Activated CD8-positive, alpha-beta memory T cell treated with anti-CD3 and anti-CD28 coated beads, Interleukin-2, amount 10 ng/mL, durations not matched to agents 7 days and 5 days (primary cell): ENCODE measurements around the gene C12orf57. TPM values are rescaled to one million over a fixed set of nuclear protein-coding genes. Genes with fewer than 3 reads are reported as not detected.

Source experiments
- ATAC-seq: fragments of 150-1000 bp; cut with Tn5 transposase; one replicate; pipeline ENCODE4 v1.10.0; 2021; ENCODE audit warnings: moderate library complexity
- CTCF ChIA-PET: fragments of 350-600 bp; sonication (Branson Sonifier 250); formaldehyde crosslinking; loops from one replicate; lab custom pipeline; 2021; ENCODE audit warnings: antibody characterized with exemption; lab: Charles Lee
- DNase-seq: peaks from one replicate; pipeline ENCODE4 v3.0.0-alpha.2; 2020
- H3K27ac Mint-ChIP-seq: one replicate; pipeline ENCODE4 v1.8.0; 2021; ENCODE audit warnings: mild to moderate bottlenecking, mixed read lengths
- H3K27me3 Mint-ChIP-seq: one replicate; pipeline ENCODE4 v1.8.0; 2021; ENCODE audit warnings: mixed read lengths
- H3K36me3 Mint-ChIP-seq: one replicate; pipeline ENCODE4 v1.8.0; 2021; ENCODE audit warnings: mild to moderate bottlenecking, mixed read lengths
- H3K4me1 Mint-ChIP-seq: one replicate; pipeline ENCODE4 v1.8.0; 2021; ENCODE audit warnings: mixed read lengths
- H3K4me3 Mint-ChIP-seq: one replicate; pipeline ENCODE4 v1.8.0; 2021; ENCODE audit warnings: mild to moderate bottlenecking, moderate library complexity, mixed read lengths
- H3K9me3 Mint-ChIP-seq: one replicate; pipeline ENCODE4 v1.8.0; 2022; ENCODE audit warnings: low read depth, mixed read lengths
- microRNA-seq: library from miRNA; unstranded; fragments of <30 nt; microRNA quantifications from one replicate; pipeline ENCODE4 v1.2.0, GENCODE V29; 2022
- total RNA-seq, 2 experiments: library from RNA; stranded (reverse); gene quantifications; one replicate each; pipeline ENCODE4 v1.2.3, GENCODE V29; 2021

The C12orf57 gene
- total RNA-seq, 2 experiments from 2014 or later = 120 to 132 TPM

DNA sequence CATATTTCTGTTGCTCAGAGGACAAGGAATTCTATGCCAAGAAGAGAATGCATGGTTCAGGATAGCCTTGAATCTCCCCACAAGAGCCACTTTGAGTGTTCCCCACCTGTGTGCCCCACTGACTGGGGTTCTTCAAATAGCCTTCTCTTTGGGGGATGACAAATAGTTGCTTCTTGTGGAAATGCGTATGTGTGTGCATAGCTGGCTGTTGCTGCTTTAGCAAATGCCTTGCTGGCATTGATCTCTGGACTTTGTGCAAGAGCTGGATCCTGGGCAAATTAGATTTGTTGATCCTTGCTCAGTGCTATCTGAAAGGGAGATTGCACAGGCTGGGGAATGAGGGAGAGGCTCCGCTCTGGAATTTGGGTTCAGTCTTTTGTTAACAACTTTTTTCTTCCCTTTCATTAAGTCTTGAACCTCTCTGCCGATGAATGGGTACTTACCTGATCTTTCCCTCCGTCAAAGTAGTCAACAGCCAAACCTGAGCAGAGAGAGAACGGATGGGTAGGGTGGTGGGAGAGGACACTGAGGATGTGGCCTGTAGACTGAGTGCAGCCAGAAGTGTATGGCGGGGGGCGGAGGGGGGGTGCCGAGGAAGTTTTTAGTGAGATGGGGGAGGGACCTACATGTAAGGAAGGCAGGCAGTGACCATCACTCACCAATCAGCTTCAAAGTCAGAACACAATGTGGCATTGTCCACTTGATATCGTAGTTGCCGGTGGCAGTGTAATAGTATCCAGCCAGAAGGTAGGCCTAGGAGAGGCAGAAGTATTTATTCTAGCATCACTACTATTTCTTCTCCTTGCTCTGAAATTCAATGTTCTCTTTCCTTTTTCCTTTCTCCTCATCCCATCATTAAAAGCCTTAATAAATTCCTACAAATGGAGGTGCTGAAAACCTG lies 37.6 kb downstream of the C12orf57 start:
- CTCF ChIA-PET = interaction anchor here (1.2 to 1.5 kb wide), 2 partner anchors 36 to 132 kb away, joined by 3 read pairs; no protein-coding TSS in a partner anchor
- H3K9me3 Mint-ChIP-seq = no peaks in the 10 kb centered on the region
- peaks cover 37% of the 10 kb centered on the region for H3K36me3 Mint-ChIP-seq
- no peak overlapping the region for H3K4me3 Mint-ChIP-seq
- no peaks in the 10 kb centered on the region for H3K27me3 Mint-ChIP-seq
- H3K4me1 Mint-ChIP-seq = no peaks in the 10 kb centered on the region
- H3K27ac Mint-ChIP-seq = no peak overlapping the region
- DNase-seq (no peak), ATAC-seq (no peak)

DNA sequence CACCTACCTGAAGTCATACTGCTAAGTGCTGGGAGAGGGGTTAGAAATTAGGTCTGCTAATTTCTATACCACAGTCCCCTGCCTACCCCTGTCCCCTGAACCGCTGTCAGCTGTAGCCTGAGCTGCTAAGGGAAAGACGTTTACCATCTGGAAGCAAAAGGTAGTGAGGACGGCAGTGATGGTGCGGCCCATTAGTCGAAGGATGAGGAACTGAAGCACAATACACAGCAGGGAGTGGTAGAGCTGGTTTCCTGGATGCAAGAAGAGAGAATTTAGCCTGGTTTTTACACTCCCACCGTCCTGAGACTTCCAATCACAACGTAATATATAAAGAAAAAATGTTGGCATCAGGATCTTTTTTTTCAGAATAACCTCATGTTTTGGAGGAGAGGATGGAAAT lies 38.7 kb downstream of the C12orf57 start:
- Mint-ChIP-seq H3K27ac (no peak overlapping the region), H3K36me3 (peaks cover 30% of the 10 kb centered on the region), H3K4me3 (no peak overlapping the region), H3K27me3 (no peaks in the 10 kb centered on the region), H3K4me1 (no peaks in the 10 kb centered on the region), H3K9me3 (no peaks in the 10 kb centered on the region)
- no peak for ATAC-seq
- CTCF ChIA-PET = interaction anchor here (1.5 kb wide), 1 partner anchor 35 kb away, joined by 3 read pairs; no protein-coding TSS in a partner anchor
- no peak for DNase-seq

DNA sequence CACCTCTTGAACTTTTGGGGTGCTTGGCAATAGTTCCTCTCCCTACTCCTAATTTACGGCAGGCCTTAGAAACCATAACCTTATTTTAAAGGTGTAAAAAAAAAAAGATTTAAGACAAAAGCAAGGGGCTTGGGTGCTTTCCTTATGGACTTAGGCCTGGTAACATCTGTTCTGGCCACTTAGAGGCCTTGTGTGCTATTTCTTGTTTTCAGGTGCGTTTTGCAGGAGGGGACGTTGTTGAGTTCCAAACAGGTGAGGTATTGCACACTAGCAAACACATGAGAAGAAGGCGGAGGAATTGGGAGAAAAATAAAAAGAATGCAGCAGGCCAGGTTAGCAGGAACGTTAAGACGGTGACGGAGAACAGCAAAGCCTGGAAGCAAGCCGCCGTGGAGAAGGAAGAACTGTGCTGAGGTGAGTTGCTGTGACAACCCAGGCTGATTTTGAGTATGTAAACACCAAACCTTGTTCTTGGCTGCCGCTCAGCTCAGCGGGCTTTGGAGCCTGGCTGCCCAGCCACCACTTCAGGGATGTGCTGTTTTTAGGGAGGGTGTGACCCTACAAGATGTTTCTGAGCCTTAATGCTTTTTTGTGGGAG lies 44.2 kb downstream of the C12orf57 start:
- Mint-ChIP-seq H3K27me3 (no peaks in the 10 kb centered on the region), H3K4me3 (no peak overlapping the region), H3K4me1 (no peaks in the 10 kb centered on the region), H3K9me3 (no peaks in the 10 kb centered on the region), H3K36me3 (peaks cover 23% of the 10 kb centered on the region), H3K27ac (no peak overlapping the region)
- ATAC-seq (no peak), DNase-seq (no peak)
- CTCF ChIA-PET = no interaction called here

Small RNA genes within 50 kb of the gene (microRNA-seq; reads per million reads assigned to microRNA genes)
- gene MIR141 (50.6 reads per million, percentile 56 among the genes with 10 or more reads in this experiment), gene MIR200C (458 reads per million, percentile 80 among the genes with 10 or more reads in this experiment)

Other genes with a start within 250 kb of the C12orf57 start
- gene PIANP, start 243.2 kb upstream of the C12orf57 start, total RNA-seq = not detected
- gene COPS7A, start 220.0 kb upstream of the C12orf57 start, total RNA-seq = 10 to 100 TPM; 28.2 to 30.0 TPM
- 100 to 1,000 TPM; 102 to 113 TPM for gene MLF2, start 190.9 kb upstream of the C12orf57 start, total RNA-seq
- gene PTMS, start 177.7 kb upstream of the C12orf57 start, total RNA-seq = 100 to 1,000 TPM; 131 to 142 TPM
- gene LAG3, start 171.5 kb upstream of the C12orf57 start, total RNA-seq = 100 to 1,000 TPM; 320 to 420 TPM
- 1 to 10 TPM in 1 of 2 experiments, under 1 TPM in 1; 0.82 to 1.8 TPM for gene CD4, start 154.5 kb upstream of the C12orf57 start, total RNA-seq
- under 1 TPM in 1 of 2 experiments, not detected in 1; 0.82 TPM for gene GPR162, start 122.2 kb upstream of the C12orf57 start, total RNA-seq
- under 1 TPM; 0.23 to 0.99 TPM for gene P3H3, start 115.6 kb upstream of the C12orf57 start, total RNA-seq
- gene GNB3, start 103.1 kb upstream of the C12orf57 start, total RNA-seq = under 1 TPM in 1 of 2 experiments, not detected in 1; 0.12 TPM
- gene CDCA3, start 92.7 kb upstream of the C12orf57 start, total RNA-seq = 100 to 1,000 TPM in 1 of 2 experiments, 10 to 100 TPM in 1; 89.1 to 125 TPM
- 100 to 1,000 TPM in 1 of 2 experiments, 10 to 100 TPM in 1; 98.8 to 129 TPM for gene USP5, start 91.9 kb upstream of the C12orf57 start, total RNA-seq
- gene TPI1, start 76.5 kb upstream of the C12orf57 start, total RNA-seq = 1,000 to 10,000 TPM; 1,086 to 1,277 TPM
- gene SPSB2, start 70.7 kb upstream of the C12orf57 start, total RNA-seq = 10 to 100 TPM; 10.5 to 14.4 TPM
- 1 to 10 TPM; 4.9 to 8.7 TPM for gene LRRC23, start 39.2 kb upstream of the C12orf57 start, total RNA-seq
- 100 to 1,000 TPM; 106 to 171 TPM for gene ENO2, start 29.4 kb upstream of the C12orf57 start, total RNA-seq
- gene ATN1, start 16.1 kb upstream of the C12orf57 start, total RNA-seq = 10 to 100 TPM; 38.3 to 40.1 TPM
- not detected for gene RNU7-1, start 206 bp upstream of the C12orf57 start, total RNA-seq
- gene PTPN6, start 7.3 kb downstream of the C12orf57 start, total RNA-seq = 100 to 1,000 TPM; 283 to 367 TPM
- gene PHB2, start 26.6 kb downstream of the C12orf57 start, total RNA-seq = 100 to 1,000 TPM; 211 to 271 TPM
- gene EMG1, start 26.9 kb downstream of the C12orf57 start, total RNA-seq = 10 to 100 TPM; 59.9 to 69.5 TPM
- gene LPCAT3, start 74.5 kb downstream of the C12orf57 start, total RNA-seq = 10 to 100 TPM; 29.3 to 32.0 TPM
- 1 to 10 TPM; 1.6 to 2.5 TPM for gene C1S, start 116.7 kb downstream of the C12orf57 start, total RNA-seq
- 1 to 10 TPM; 4.0 to 5.3 TPM for gene C1R, start 148.4 kb downstream of the C12orf57 start, total RNA-seq
- 10 to 100 TPM; 21.8 to 27.4 TPM for gene C1RL, start 165.2 kb downstream of the C12orf57 start, total RNA-seq
- under 1 TPM; 0.87 to 0.91 TPM for gene RBP5, start 184.9 kb downstream of the C12orf57 start, total RNA-seq
- 100 to 1,000 TPM in 1 of 2 experiments, 10 to 100 TPM in 1; 71.9 to 109 TPM for gene CLSTN3, start 186.3 kb downstream of the C12orf57 start, total RNA-seq
- 10 to 100 TPM; 15.3 to 16.2 TPM for gene PEX5, start 245.7 kb downstream of the C12orf57 start, total RNA-seq